Suppressor macrophage (primary cell): ENCODE results near the gene CCN5.
A peak's percentile ranks its signal among the peaks of the same experiment; 100 is the strongest.

Experiments used
- DNase-seq, 4 experiments: peaks; one replicate each; pipeline ENCODE4 v3.0.0-alpha.2; 2020 to 2022

Gene CCN5

GRCh38 chr20:44716309-44717106 is 1.3 kb downstream of the CCN5 start:
- no peak for DNase-seq

DNA sequence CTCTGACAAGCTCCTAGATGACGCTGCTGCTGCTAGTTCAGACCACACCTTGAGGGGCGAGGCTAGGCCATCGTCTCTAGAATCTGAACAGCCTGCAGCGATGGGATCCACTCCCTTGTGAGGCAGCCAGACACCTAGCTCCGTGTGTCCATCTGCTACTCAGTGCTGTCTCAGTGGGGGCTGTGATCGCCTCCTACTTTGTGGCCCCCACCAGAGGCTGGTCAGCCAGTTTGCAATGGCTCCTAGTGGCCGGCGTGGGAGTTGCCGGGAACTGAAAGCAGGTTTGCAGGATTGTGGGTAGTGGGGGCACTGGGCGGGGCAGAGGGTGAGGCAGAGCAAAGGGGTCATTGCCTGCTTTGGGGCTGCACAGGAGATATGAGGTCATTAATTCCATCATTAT is 2.8 kb downstream of the CCN5 start:
- no peak for DNase-seq

GRCh38 chr20:44719841-44720240 is 4.7 kb downstream of the CCN5 start:
- no peak for DNase-seq

DNA sequence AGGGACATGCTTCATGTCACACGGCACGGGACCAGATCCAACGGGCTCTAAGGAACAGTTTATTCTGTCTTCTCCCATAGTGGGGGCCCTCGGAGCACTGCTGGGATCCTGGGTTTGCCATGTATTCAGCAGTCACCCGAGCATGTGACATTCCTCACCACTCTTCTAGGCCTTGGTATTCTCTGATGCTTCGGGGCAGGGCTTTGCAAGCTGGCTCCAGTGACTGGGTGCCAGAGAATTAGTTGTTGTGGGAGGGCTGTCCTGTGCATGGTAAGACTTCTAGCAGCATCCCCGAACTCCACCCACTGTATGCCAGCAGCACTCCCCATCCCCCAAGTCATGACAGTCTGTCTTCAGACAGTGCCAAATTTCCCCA is 5.4 kb downstream of the CCN5 start:
- no peak for DNase-seq

DNA sequence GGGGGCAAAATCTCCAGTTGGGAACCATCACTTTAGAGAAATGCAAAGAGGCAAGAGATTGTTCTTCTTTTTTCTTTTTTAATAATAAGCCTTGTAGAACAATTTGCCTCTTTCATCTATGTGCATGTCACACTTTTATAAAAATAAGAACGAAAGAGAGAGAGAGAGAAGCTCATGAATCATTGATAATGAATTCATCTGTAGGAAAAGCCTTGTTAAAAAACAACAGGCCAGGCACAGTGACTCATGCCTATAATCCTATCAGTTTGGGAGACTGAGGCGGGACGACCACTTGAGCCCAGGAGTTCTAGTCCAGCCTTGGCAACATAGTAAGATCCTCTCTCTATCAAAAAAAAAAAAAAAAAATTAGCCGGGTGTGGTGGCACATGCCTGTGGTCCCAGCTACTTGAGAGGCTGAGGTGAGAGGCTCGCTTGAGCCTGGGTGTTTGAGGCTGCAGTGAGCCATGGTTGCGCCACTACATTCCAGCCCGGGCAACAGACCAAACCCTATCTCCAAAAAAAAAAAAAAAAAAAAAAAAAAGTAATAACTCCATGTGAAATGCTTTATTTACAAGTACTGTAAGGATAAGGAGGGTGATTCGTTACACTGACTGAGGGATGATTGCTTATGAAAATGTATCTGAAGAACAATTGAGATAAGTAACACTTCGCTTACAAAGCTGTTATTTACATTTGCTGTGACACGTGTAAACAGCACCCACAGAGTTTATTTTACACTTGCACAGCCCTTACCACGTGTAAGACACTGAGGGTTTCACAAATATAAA is 6.0 kb downstream of the CCN5 start:
- DNase-seq = no peak

DNA sequence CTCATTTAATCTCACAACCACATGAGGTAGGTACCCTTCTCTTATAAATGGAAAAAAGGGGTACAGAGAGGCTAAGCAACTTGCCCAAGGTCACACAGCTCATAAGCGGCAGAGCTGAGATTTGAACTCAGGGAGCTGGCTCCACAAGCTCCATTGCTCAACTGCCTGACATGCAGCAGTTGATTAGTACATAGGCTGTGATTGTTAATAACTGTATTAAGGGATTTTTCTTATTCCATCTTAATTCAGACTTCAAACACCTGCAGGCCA is 6.6 kb downstream of the CCN5 start:
- no peak for DNase-seq

DNA sequence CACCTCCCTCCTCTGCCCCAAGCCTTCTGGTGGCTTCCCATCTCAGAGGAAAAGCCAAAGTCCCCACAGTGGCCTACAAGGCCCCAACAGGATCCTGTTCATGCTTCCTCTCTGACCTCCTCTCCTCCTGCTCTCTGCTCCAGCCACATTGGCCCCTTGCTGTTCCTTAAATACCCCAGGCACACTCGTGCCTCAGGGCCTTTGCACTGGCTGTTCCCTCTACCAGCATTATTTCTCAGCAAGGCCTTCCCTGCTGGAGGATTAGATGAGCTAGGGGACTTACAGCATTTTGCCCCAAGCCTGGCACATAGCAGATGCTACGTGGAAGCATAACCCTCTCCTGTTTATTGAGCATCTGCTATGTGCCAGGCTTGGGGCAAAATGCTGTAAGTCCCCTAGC is 7.8 kb downstream of the CCN5 start:
- DNase-seq = no peak

DNA sequence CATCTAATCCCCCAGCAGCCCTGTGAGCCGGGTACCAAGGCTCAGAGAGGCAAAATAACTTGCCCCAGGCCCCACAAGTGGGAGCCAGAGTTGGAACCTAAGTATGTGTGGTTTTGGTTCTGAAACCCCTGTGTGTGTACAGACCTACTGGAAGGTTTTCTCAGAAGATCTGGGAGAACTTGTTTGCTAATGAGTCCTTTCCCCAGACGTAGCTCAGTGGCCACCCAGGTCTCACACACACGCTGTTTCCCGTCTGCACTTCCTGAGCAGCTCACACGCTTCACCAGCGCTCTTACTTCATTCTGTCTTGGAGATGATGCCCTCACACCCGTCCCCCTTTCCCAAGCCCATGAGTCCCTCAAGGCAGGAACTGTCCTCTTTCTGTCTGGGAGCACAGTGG is 8.2 kb downstream of the CCN5 start:
- DNase-seq = no peak

- DNase-seq = no peak
Measured at GRCh38 chr20:44723798-44724362, 8.7 kb downstream of the CCN5 start.

DNA sequence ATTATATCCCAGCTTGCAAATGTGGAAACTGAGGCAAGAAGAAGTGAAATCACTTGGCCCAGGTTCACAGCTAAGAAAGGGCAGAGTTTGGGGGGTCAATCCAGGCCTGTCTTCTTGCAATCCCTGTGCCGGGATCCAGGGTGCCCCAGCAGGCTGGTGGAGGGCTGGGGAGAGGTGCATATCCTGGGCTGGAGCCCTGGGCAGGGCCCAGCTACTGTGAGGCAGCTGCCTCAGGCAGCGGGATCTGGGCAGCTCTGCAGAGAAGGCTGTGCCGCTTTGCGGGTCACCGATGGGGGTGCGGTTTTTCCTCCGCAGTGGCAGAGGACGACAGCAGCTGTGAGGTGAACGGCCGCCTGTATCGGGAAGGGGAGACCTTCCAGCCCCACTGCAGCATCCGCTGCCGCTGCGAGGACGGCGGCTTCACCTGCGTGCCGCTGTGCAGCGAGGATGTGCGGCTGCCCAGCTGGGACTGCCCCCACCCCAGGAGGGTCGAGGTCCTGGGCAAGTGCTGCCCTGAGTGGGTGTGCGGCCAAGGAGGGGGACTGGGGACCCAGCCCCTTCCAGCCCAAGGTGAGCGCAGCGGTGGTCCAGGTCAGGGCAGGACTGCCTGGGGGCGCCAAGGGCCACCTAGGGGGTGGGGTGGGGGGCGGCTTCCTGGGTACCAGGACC is 9.4 kb downstream of the CCN5 start:
- no peak for DNase-seq

- peak in 3 of 4 experiments; percentile 12 to 42 (median 28) for DNase-seq
Measured at GRCh38 chr20:44725837-44726236, 10.7 kb downstream of the CCN5 start.

DNA sequence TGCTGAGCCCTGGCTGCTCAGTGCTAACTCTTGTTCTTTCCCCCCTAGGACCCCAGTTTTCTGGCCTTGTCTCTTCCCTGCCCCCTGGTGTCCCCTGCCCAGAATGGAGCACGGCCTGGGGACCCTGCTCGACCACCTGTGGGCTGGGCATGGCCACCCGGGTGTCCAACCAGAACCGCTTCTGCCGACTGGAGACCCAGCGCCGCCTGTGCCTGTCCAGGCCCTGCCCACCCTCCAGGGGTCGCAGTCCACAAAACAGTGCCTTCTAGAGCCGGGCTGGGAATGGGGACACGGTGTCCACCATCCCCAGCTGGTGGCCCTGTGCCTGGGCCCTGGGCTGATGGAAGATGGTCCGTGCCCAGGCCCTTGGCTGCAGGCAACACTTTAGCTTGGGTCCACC is 11.9 kb downstream of the CCN5 start:
- DNase-seq = no peak

- no peak for DNase-seq
Measured at GRCh38 chr20:44727651-44728050, 12.5 kb downstream of the CCN5 start.

GRCh38 chr20:44728801-44729443 is 13.8 kb downstream of the CCN5 start:
- peak; percentile 16 to 51 (median 36) for DNase-seq

DNA sequence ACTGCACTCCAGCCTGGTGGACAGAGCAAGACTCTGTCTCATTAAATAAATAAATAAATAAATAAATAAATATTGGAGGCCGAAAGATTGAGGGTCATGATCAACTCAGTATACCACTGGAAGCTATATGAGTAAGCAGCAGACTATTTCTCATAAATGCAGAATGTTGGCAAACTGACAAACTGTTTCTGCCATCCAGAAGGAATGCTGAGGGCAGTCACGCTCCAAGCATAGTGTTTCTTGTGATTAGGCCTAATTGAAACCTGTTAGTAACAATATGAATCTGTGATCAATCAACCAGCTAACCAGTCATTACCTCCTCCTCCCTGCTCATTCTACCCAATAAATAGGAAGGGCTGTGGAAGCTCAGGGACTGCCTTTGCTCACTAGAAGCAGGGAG is 15.3 kb downstream of the CCN5 start:
- DNase-seq = no peak

DNA sequence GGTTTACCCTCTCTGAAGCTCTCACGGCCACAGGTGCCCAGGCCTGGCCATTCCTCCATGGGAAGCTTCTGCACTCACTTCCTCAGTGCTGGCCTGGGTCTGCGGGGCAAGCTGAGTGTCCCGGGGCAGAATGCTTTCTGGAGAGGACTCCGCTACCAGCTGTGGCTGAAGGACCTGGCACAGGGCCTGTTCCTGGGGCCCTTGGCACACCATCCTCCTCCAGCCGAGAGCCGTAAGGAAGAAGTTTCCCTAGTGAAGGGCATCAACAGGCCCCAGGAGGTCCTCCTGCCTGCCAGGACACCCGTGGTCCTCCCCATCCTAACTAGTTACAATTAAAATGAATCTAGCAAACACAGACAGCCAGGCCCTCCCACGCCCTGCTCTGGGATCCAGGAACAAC is 16.5 kb downstream of the CCN5 start:
- DNase-seq = no peak

- no peak for DNase-seq
Measured at GRCh38 chr20:44732327-44732726, 17.2 kb downstream of the CCN5 start.

GRCh38 chr20:44733341-44734069 is 18.3 kb downstream of the CCN5 start:
- DNase-seq = peak; percentile 60 to 75 (median 70)

DNA sequence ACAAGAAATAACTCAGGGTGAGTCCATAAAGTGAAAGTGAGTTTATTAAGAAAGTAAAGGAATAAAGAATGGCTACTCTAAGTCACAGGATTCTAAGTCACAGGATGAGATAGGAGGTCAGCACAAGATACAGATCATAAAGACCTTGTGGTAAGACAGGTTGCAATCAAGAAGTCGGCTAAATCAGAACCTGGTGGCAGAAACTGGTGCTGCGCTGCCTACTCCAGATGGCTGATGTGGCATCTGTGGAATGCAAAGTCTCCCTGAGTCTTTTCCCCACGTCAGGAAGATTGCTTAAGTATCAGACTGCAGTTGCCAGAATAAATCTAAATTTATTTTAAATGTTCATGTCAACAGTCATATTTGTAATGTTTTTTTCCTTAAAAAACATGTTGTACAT is 19.8 kb downstream of the CCN5 start:
- no peak for DNase-seq

DNA sequence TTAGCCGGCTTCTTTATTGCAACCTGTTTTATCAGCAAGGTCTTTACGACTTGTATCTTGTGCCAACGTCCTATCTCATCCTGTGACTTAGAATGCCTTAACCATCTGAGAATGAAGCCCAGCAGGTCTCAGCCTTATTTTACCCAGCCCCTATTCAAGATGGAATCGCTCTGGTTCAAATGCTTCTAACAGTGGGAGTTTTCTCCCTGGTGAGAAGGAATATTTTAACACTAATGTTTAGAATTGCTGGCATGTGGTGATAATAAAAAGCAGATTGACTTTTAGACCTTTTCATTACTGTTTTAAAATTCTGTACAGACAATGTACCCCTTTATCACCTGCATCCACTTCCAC is 20.6 kb downstream of the CCN5 start:
- no peak for DNase-seq

DNA sequence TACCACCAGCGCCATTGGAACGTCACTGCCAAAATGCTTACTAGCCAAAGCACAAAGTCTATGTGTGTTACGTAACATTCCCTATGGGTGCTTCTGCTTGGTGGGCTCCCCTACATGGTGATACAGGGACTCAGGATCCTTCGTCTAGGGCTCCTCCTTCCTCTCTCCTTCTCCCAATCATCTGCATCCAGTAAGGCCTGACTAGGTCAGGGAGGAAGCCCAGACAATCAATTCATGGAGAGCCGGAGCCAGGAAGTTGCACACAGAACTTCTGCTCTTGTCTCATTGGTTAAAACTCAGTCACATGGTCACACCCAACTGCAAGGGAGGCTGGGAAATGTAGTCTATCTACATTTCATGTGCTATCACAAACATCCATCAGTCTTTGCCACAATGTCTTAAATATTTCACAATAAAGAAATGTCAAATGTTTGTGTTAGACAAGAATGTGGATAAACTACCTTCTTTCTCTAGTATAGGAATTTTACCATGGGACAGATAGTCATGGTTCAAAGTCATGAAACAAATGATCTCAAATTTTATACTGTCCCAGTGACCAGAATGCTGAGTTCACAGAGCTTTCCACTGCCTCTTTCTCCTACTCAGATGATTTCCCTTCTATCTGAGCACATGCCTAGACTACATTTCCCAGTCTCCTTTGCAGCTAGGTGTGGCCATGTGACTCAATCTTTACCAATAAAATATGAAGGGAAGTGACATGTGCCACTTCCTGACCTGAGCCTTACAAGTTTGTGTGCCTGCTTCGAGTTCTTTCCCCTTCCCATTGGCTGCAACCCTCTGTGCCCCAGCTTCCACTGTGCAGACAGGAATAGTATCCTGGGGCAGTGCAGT is 21.2 kb downstream of the CCN5 start:
- DNase-seq = peak; percentile 81 to 92 (median 86)
